Ramos (cell line): ENCODE results near the gene ATXN1.

Experiments
- in situ Hi-C: fragments of 300-500 bp; cut with MboI; formaldehyde crosslinking; loops from one replicate; pipeline ENCODE4 v1.14.3; 2022; ENCODE audit warnings: low sequenced_read_pairs; ENCODE audit not compliant: unreplicated experiment

ATXN1 gene

DNA sequence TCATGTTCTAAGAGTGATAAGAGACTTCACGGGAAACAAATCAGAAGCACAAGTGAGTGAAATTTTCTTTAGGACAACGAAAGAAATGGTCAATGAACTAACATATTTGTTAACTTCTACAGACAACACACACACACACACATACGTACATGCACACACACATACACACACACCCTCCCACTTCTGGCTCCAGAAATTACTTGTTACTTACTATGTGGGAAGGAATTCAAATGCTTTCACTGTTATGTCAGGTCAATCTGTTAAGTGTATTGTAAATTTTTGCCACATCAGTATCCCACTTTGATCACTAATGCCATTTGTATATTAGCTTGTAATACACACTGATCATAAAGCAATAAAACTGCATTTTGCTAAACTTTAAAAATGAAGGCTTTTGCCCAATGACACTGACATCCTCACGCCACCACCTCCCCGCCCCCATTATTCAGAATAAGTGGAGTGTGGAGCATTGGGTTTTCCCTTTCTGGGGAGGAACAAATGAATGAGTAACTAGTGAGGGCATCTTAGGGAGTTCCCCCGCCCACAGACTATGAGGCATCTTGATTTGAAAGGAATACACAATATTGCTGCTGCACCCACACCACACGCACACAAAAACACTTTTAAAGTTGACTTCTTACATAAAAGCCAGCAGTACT is 76.2 kb downstream of the ATXN1 start:
- in situ Hi-C loops: no loop called here

DNA sequence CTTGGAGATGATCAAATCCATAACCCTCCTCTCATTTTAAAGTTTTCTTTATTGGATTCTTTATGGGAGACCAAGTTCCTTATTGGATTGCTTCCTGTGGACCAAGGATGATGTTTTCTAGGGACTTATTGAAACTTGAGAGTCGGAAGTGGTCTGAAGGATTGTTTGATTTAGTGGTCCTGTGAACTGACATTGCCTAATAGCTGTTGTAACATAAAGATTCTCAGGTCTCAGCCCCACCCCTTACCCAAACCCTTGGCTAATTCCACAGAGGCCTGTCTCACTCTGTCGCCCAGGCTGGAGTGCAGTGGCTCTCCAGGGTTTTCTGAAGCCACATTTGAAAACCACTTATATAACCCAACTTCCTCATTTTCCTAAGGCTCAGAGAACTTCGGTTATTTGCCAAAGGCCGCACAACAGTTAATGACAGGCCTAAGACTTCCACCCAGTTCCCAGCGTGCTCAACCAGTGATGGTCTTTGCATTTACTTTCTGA is 77.0 kb downstream of the ATXN1 start:
- in situ Hi-C loops: no loop called here

DNA sequence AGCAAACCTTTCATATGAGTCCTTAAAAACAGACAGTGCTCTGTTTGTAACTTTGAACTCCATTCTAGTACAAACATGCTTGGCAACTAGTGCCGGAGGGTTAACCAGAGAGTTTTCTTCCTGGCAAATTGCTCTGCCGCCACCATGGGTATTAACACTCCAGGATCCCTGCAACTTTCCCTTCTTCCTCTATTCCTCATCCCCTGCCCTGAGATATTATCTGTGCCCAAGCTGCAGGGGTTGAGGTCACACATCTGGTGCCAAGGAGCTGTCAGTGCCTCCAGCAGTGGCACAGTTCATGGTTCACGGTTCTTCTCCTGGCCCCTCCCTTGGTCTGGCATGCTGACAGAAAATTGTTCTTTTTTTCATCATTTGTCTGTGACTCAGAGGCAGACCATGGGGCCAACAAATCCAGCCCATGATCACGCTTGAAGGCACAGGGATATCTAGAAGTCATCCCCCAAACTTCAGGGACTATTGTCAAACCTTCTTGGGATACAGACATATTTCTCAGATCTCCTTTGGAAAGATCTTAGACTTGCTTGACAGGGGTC is 77.5 kb downstream of the ATXN1 start:
- in situ Hi-C loops: no loop called here

DNA sequence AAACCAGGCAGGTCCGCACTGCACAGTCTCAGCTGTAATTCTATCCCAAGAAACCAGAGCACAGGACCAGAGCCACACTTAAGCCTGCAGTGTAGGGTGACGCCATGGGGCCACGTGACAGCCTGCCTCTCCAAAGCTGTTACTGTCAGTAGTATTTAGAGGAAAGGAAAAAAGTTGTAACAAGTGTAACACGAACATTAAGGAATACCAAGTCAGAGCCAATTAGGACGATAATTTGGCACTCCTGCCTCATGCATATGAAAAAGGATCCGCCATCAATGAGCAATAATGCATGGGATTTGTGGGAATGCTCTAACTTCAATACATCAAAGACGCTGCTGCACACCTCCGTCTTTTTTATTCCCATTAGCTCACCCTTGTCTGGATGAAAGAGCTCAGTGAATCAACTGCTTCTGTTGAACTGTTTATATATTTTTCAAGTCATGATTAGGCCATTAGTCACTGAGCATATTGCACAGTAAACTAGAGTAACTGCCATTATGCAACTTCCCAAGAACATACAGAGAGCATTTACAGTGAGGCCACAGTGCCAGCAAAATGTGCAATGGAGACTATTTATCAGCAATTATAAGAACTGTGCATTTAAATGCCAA is 79.9 kb downstream of the ATXN1 start:
- in situ Hi-C loops: no loop called here

DNA sequence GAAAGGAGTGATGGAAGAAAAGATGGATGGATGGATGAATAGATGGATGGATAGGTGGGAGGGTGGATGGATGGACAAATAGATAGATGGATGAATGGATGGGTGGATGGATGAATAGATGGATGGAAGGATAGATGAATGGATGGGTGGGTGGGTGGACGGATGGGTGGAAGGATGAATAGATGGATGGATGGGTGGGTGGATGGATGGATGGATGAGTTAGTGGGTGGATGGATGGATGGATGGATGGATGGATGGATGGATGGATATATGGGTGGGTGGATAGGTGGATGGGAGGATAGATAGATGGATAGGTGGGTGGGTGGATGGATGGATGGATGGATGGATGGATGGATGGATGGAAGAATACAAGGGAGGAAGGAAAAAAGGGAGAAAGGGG is 82.2 kb downstream of the ATXN1 start:
- in situ Hi-C loops: no loop called here

DNA sequence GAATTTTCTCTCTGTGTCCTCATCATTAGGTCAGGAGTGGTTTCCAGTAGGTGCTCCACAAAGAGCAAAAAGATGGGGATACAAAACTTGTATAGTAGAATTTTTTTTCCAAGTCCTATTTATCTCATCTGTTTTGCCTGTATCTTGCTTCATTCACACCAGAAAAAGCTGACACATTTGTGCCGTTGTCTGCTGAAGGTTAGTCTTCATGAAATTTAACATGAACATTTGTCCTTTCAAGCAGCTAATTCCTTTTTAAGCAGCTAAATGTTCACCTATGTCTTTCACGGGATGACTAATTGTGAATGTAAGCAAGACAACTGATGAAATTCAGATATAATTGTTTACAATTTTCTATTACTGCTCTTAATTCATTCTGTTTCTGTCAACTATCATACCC is 83.8 kb downstream of the ATXN1 start:
- in situ Hi-C loops: no loop called here

DNA sequence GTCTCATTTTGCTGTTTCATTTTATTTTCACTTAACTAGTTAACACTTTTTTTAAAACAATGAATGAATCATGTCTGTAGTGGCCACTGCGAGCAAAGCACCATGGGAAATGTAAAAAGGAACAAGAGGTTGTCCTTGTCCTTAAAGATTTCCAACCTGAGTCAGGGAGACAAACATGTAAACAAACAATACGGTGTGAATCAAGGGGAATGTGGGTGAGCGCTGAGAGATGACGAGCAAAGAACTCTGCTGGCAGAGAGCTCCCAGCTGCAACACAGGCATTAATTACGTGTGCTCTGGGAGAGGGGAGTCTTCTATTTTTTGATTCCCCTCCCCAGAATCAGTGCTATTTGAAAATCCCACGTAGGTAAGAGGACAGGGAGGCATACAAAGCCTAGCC is 84.3 kb downstream of the ATXN1 start:
- in situ Hi-C loops: no loop called here

DNA sequence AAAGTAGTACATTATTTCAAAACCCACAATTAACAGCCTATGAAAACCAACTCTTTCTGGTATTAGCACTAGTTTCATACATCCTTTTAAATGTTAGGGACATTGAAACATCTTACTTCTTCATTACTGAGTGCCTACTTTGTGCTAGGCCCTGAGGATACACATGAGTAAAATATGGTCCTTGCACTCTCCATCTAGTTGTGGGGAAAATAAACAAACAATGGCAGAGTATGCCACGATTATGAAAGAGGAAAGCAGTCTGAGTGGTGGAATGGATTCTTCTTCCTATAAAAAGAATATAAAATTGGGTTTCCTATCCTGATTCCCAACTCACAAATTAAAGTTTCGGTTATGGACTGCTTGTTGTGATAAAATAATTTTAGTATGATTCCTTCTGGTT is 84.9 kb downstream of the ATXN1 start:
- in situ Hi-C loops: no loop called here

DNA sequence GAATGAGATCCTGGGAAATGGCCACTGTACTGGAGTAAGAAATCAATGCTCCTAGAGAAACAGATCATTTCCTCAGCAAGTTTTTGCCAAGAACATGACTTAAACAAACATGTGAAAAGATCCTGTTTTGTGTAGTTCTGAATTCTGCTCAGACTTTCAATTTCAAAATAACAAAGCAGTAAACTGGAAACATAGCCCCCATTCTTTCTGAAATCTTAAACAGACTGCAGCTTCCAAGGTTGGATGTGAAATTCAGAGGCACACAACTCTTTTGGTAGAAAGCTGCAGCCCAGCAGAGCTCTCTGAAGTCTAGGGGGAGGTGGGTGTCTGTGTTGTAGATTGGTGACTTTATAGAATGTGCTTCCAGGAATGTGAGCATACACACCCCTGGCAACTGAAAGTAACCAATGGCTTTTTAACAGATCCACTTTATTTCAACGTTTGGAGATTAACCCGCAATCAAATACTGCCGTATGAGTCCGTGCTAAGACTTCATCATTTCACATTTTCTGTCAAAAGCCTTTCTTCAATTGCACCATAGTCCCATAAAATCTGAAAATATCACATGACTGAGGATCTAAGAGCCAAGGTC is 86.4 kb downstream of the ATXN1 start:
- in situ Hi-C loops: no loop called here

DNA sequence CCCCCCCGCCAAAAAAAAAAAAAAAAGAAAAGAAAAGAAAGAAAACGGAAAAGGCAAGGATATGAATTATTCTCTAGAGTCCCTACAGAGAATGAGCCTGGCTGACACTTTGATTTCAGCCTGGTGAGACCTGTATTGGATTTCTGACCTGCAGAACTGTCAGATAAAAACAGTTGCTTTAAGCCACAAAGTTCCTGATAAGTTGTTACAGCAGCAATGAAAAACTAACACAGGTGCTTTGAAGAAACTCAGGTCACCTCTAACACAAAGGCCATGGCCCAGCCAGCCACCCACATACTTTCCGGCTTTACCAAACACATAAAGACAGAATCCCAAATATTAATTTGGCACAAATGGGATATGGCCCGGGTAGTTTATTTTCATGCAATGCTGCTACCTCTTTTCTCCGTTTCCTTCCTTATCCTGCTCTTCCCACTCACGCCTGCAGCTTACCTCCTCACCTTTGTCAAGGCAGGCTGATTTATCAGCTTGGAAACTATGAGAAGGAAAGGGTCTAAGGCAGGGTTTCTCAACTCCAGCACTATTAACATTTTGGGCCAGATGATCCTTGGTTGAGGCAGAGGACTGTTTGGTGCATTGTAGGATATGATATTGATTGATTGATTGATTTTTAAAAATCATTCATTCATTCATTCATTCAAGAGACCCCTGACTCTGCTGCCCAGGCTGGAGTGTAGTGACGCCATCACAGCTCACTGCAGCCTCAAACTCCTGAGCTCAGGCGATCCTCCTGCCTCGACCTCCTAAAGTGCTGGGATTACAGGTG is 88.1 kb downstream of the ATXN1 start:
- in situ Hi-C loops: no loop called here

DNA sequence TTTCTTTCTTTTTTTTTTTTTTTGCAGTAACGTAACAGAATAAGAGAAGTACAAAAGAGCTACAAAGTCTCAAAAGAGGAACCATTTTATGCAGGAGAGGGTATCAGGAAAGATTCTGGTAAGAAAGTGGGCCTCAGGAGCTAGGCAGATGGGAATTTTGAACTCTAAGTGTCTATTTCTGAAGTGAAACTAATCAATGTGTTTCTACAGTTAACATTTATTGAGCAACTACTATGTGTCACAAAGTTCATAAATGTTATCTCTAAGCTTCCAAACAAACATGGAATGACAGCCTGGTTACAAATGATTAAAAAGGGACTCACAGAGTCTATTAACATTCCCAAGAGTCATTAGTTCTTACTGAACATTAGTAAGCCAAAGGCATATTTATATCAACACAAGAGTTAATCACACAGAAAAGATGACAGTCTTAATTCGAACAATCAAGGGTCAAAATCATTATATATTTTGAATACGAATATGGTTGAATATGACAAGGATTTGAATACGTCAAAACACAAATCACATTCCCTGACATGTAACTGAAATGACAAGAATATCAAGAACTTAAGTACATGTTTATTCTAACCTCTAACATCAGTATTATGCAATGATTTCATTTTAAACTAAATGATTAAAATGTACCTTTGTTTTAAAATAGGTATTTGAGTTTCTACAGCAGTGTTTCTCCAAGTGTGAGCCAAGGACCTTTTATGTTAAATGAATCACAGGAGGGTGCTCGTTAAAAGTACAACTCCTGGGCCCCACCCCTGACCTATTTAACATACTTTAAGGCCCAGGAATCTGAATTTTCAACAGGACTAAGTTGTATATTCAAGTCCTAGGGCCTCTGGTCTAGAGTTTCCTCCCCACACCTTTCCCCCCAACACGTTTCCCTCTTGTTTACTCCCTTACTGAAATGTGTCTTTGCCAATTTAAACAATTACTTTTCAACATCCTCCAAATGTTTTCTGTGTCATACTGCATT is 89.7 kb downstream of the ATXN1 start:
- in situ Hi-C loops: no loop called here

DNA sequence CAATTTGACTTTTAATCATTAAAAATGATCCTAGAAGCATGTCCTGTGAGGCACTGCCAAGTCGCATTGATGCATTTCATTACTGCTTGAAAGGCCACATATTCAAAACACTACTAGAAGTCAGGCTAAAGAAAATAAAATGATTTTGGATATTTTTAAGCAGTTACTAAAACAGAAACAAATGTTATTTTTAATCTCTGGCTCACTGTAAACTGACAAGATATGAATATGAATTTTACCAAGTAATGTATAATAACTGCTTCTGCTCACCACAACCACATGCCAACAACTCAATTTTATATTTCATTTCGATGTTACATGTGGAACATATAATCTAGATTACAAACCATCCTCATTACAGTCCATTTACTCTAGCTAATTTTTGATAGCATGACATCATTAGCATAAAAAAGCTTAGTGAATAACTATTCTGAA is 90.6 kb downstream of the ATXN1 start:
- in situ Hi-C loops: no loop called here

DNA sequence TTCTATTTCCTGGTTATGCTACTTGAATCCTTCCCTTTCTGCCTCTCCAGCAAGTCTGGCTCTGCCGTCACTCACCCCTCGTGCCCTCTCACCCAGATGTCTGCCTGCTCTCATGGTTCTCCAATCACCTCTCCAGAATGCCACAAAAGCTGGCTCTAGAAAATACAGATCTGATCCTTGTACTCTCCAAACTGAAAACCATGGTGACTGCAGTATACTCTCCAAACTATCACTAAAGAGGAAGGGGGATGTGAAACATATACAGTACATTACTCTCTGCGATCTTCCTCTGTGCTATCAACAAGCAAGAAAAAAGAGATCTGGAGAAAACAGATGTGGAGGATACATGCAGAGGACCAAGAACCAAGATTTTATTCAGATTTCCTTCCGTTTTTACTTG is 91.1 kb downstream of the ATXN1 start:
- in situ Hi-C loops: no loop called here

DNA sequence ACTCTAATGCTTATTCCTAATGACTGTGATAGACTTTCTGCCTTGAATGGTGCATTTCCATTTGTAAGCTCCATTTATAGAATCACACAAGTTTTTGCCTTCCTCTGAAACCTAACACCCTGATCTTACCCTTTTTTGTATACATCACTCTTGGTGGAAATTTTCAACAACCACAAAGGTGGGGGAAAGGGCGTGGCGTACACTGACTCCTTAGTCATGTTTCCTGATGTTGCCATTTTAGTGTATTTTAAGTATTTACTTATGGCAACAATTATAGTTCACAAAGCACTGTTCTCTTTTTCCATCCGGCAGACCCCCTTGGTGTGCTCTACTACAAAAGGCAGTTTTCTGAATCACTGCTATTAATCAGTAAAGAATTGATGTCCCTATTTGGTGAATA is 92.0 kb downstream of the ATXN1 start:
- in situ Hi-C loops: no loop called here

DNA sequence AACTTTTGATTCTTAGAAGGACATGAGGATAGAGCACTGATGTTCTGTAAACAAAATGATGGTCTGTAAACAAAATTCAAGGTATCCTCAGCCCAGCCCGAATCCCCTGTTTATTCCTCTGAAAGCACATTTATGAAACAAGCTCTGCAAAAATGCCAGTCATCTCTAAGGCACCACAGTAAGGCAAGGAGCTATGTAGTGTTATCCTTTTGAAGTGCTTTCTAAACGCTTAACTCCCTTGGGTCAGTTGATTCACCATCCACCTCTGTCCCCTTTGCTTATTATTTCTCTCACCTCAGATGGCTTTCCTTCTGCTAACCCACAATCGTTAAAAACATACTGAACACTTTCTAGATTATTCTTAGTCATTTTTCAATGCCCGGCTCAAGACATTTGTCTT is 93.8 kb downstream of the ATXN1 start:
- in situ Hi-C loops: no loop called here

DNA sequence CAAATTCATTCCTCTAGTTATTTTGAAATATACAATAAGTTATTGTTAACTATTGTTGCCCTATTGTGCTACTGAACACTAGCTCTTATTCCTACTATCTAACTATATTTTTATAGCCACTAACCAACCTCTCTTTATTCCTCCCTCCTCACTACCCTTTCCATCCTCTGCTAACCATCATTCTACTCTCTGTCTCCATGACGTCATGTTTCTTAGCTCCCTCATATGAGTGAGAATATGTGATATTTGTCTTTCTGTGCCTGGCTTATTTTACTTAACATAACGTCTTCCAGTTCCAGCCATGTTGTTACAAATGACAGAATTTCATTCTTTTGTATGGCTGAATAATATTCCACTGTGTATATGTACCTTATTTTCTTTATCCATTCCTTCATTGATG is 95.3 kb downstream of the ATXN1 start:
- in situ Hi-C loops: no loop called here

DNA sequence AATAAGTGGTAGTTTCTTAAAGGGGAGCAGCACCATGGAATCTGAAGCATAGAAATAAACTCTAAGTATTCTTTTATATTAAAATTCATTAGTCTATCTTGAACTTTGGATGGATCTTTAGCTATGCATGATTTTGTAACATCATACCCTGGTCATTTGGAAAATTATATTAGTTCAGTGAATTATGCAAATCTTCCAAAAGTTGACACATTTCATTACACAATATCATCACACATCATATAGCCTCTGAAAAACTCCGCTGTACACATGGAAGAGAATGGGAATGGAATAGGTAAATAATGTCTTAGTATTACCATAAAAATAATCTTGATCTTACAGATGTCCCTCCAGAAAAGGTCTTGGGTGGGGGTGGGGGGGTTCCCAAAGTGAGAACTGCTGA is 96.1 kb downstream of the ATXN1 start:
- in situ Hi-C loops: no loop called here

DNA sequence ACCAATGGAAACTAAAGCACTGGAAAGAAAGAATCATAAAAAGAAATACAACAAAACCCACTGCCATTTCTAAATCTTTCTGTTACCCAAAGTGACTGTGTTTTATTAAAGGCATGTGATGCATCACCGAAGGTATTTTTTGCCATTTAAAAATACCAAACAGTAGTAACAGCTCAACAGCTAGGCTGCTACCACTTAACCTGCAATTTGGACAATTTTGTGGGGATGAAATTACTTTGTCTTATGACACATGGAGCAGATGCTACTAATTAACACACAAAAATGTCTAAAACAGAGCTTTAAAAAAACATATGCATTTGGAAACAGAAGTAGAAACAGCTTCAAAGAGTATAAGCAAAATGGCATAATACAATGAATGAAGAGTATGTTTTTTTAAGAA is 97.4 kb downstream of the ATXN1 start:
- in situ Hi-C loops: no loop called here

DNA sequence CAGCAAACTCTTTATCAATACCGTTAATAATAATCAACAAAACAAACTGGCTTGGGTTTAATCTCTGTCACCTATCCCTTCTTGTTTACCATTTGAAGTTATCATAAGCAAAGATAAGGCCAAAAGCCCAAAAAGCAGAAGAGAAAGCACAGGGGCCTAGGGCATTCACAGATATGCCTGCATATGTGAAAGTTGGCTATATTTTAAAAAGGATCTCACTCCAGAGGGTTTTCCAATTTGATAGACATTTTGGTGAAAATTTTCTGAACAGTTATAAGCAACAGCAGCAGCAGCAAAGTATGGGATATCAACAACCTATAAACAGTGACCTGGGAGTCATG is 101.1 kb downstream of the ATXN1 start:
- in situ Hi-C loops: no loop called here
